Fibroblast of lung (primary cell): ENCODE data around the gene ZC4H2. TPM values are rescaled to one million over a fixed set of nuclear protein-coding genes. Genes with fewer than 3 reads are reported as not detected.

Source experiments
- DNase-seq, 2 donors: peaks; one replicate each; pipeline versions ENCODE4 v3.0.0 to v3.0.0-alpha.2; 2010; ENCODE audit warnings: low read depth in 2 of 2
- H2AFZ ChIP-seq: 2 replicates; pipeline ENCODE4 v1.5.1; 2012; ENCODE audit warnings: low read length, control low read depth, inconsistent platforms
- H3K27ac ChIP-seq: 2 replicates; pipeline ENCODE4 v1.5.1; 2011; ENCODE audit warnings: low read length, control low read depth; ENCODE audit not compliant: insufficient read depth
- H3K27me3 ChIP-seq: 2 replicates; pipeline ENCODE4 v1.5.1; 2011; ENCODE audit warnings: mild to moderate bottlenecking, low read length; ENCODE audit not compliant: control insufficient read depth, insufficient read depth
- H3K36me3 ChIP-seq: 2 replicates; pipeline ENCODE4 v1.5.1; 2011; ENCODE audit warnings: low read length; ENCODE audit not compliant: control insufficient read depth, insufficient read depth
- H3K4me1 ChIP-seq: 2 replicates; pipeline ENCODE4 v1.5.1; 2011; ENCODE audit warnings: low read length; ENCODE audit not compliant: control insufficient read depth, insufficient read depth; ENCODE audit errors: extremely low read depth
- H3K4me2 ChIP-seq: 2 replicates; pipeline ENCODE4 v1.5.1; 2011; ENCODE audit warnings: low read length, control low read depth; ENCODE audit not compliant: insufficient read depth; ENCODE audit errors: extremely low read depth
- H3K4me3 ChIP-seq, 4 experiments: fragments of 200-600 bp in 1 of 4; sonication (generic) in 1 of 4; replicated peaks in 1 of 4; 2 replicates each; pipeline ENCODE4 v1.5.1; 2011 to 2016; ENCODE audit warnings: low read length in 4 of 4, low read depth in 3 of 4, mild to moderate bottlenecking in 3 of 4, control low read depth in 2 of 4, inconsistent platforms in 1 of 4, mixed read lengths in 1 of 4; ENCODE audit not compliant: insufficient read depth in 1 of 4; ENCODE audit errors: control extremely low read depth in 1 of 4
- H3K79me2 ChIP-seq: 2 replicates; pipeline ENCODE4 v1.5.1; 2012; ENCODE audit warnings: mild to moderate bottlenecking, low read length, inconsistent platforms; ENCODE audit not compliant: control insufficient read depth, insufficient read depth
- H3K9ac ChIP-seq: 2 replicates; pipeline ENCODE4 v1.5.1; 2011; ENCODE audit warnings: mild to moderate bottlenecking, low read length, control low read depth; ENCODE audit not compliant: insufficient read depth
- H3K9me3 ChIP-seq: 2 replicates; pipeline ENCODE4 v1.5.1; 2012; ENCODE audit warnings: low read depth, low read length; ENCODE audit not compliant: control insufficient read depth, insufficient read depth
- H4K20me1 ChIP-seq: 2 replicates; pipeline ENCODE4 v1.5.1; 2011; ENCODE audit warnings: low read length; ENCODE audit not compliant: control insufficient read depth, insufficient read depth; ENCODE audit errors: extremely low read depth
- EZH2 ChIP-seq: IDR thresholded peaks from 2 replicates; pipeline ENCODE4 v1.5.1; 2012; ENCODE audit warnings: low read length, control low read depth, mild to moderate bottlenecking; ENCODE audit errors: missing control alignments
- polyA plus RNA-seq, 2 donors: library from polyadenylated mRNA; depleted of rRNA in 1 of 2; stranded (reverse) in 1 of 2; unstranded in 1 of 2; fragments of >200 nt; gene quantifications; 2 replicates each; pipeline ENCODE4 v1.2.1, GENCODE V29; 2011 to 2012; ENCODE audit warnings: missing spikeins in 1 of 2
- total RNA-seq: library from RNA; depleted of rRNA; stranded (reverse); fragments of >200 nt; gene quantifications from 2 replicates; pipeline ENCODE4 v1.2.1, GENCODE V29; 2014
- TF ChIP-seq, protein P1 (sequence below), 2 donors: IDR thresholded peaks in 1 of 2; conservative IDR thresholded peaks in 1 of 2; 1 replicate in 1 of 2; 2 replicates in 1 of 2; pipeline ENCODE4 v1.5.1; 2011 to 2012; ENCODE audit warnings: low read length in 2 of 2, control low read depth in 1 of 2, inconsistent platforms in 1 of 2, low read depth in 1 of 2, mild to moderate bottlenecking in 1 of 2

ZC4H2 gene
- total and polyA plus RNA-seq, 2 donors (not counting 1 experiment from before 2014, with no cell fraction given): 4.5 to 14.0 TPM

DNA sequence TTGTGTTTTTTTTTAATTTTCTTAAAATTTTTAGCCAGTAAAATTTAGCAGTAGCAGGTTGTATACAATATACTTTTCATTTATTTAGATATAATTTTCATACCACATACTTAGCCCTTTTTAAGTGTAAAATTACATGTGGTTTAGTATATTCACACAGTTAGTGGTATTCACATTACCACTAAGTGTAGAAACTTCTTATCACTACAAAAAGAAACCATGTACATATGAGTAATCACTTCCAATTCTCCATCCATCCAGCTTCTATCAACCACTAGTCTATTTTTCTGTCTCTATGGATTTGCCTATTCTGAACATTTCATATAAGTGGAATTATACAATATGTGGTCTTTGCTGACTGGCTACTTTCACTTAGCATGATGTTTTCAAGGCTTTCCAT, 109.0 kb downstream of the ZC4H2 start:
- no peak overlapping the region for H2AFZ ChIP-seq
- TF ChIP-seq, protein P1, sequence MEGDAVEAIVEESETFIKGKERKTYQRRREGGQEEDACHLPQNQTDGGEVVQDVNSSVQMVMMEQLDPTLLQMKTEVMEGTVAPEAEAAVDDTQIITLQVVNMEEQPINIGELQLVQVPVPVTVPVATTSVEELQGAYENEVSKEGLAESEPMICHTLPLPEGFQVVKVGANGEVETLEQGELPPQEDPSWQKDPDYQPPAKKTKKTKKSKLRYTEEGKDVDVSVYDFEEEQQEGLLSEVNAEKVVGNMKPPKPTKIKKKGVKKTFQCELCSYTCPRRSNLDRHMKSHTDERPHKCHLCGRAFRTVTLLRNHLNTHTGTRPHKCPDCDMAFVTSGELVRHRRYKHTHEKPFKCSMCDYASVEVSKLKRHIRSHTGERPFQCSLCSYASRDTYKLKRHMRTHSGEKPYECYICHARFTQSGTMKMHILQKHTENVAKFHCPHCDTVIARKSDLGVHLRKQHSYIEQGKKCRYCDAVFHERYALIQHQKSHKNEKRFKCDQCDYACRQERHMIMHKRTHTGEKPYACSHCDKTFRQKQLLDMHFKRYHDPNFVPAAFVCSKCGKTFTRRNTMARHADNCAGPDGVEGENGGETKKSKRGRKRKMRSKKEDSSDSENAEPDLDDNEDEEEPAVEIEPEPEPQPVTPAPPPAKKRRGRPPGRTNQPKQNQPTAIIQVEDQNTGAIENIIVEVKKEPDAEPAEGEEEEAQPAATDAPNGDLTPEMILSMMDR (conservative IDR thresholded peaks at IDR 0.05 in 1 of 2, IDR thresholded peaks at IDR 0.05 in 1 of 2; ENCODE audit: low read depth in 1 of 2, low read length in 2 of 2): no peak
- TF ChIP-seq EZH2: no peak
- H3K36me3 ChIP-seq: no peaks in the 10 kb centered on the region
- no peaks in the 10 kb centered on the region for H3K4me1 ChIP-seq
- no peak for DNase-seq
- no peak overlapping the region for H3K4me2 ChIP-seq
- no peak overlapping the region for H3K4me3 ChIP-seq
- no peak overlapping the region for H3K27ac ChIP-seq
- no peaks in the 10 kb centered on the region for H3K9me3 ChIP-seq
- H3K27me3 ChIP-seq: no peaks in the 10 kb centered on the region
- no peak overlapping the region for H3K9ac ChIP-seq
- H4K20me1 ChIP-seq: no peaks in the 10 kb centered on the region
- H3K79me2 ChIP-seq: no peaks in the 10 kb centered on the region

Other genes starting within 250 kb of the ZC4H2 start
- 0.51 and 0.66 TPM in 2 replicates for gene ZC3H12B, start 58.4 kb upstream of the ZC4H2 start, total RNA-seq
- gene ZC3H12B, start 58.4 kb upstream of the ZC4H2 start, polyA plus RNA-seq: 0.78 and 1.0 TPM in 2 replicates